Stimulated activated CD4-positive, alpha-beta T cell treated with anti-CD3 and anti-CD28 coated beads, TNF-alpha, amount 100 ng/mL, for 48 hours (primary cell): ENCODE results near the gene CMTR1.
A peak's percentile ranks its signal among the peaks of the same experiment; 100 is the strongest.

Experiments used
- DNase-seq, 3 donors: peaks; one replicate each; pipeline ENCODE4 v3.0.0-alpha.2; 2020; ENCODE audit warnings: low read depth in 3 of 3

Gene CMTR1

GRCh38 chr6:37478827-37479226, 45.8 kb downstream of the CMTR1 start:
- DNase-seq: no peak

GRCh38 chr6:37479266-37479854, 46.3 kb downstream of the CMTR1 start:
- no peak for DNase-seq

GRCh38 chr6:37480118-37480736, 47.2 kb downstream of the CMTR1 start:
- DNase-seq: no peak

- no peak for DNase-seq
Measured at GRCh38 chr6:37480951-37481534, 48.0 kb downstream of the CMTR1 start.

GRCh38 chr6:37481711-37482605, 48.9 kb downstream of the CMTR1 start:
- DNase-seq: no peak

- no peak for DNase-seq
Measured at GRCh38 chr6:37482606-37483251, 49.7 kb downstream of the CMTR1 start.

- no peak for DNase-seq
Measured at GRCh38 chr6:37483252-37483901, 50.4 kb downstream of the CMTR1 start.

- peak in 2 of 3 donors; percentile 52 to 62 for DNase-seq
Measured at GRCh38 chr6:37483917-37484785, 51.1 kb downstream of the CMTR1 start.

- no peak for DNase-seq
Measured at GRCh38 chr6:37484786-37485170, 51.8 kb downstream of the CMTR1 start.

GRCh38 chr6:37485291-37485702, 52.3 kb downstream of the CMTR1 start:
- no peak for DNase-seq

- no peak for DNase-seq
Measured at GRCh38 chr6:37486121-37486839, 53.3 kb downstream of the CMTR1 start.

- DNase-seq: no peak
Measured at GRCh38 chr6:37487591-37488380, 54.8 kb downstream of the CMTR1 start.

- no peak for DNase-seq
Measured at GRCh38 chr6:37488476-37488875, 55.5 kb downstream of the CMTR1 start.

- no peak for DNase-seq
Measured at GRCh38 chr6:37489697-37490336, 56.8 kb downstream of the CMTR1 start.

GRCh38 chr6:37490536-37491170, 57.6 kb downstream of the CMTR1 start:
- no peak for DNase-seq

GRCh38 chr6:37491171-37491829, 58.3 kb downstream of the CMTR1 start:
- no peak for DNase-seq

- DNase-seq: no peak
Measured at GRCh38 chr6:37491830-37492208, 58.8 kb downstream of the CMTR1 start.
